Body of pancreas (tissue), 4 donors: ENCODE measurements around the gene SUPV3L1. TPM values are rescaled to one million over a fixed set of nuclear protein-coding genes. Genes with fewer than 3 reads are reported as not detected.

Experiments used
- ATAC-seq: fragments of 150-250 bp; one replicate; pipeline ENCODE4 v1.9.1; 2016
- DNase-seq, 4 donors: peaks; one replicate each; pipeline ENCODE4 v3.0.0-alpha.2; 2019
- H3K27ac ChIP-seq, 4 donors: fragments of 200-600 bp; sonication (generic); 1 replicate in 3 of 4; 2 replicates in 1 of 4; pipeline versions ENCODE4 v1.5.1 to v1.6.1; 2016 to 2019; ENCODE audit warnings: mild to moderate bottlenecking in 1 of 4, mixed read lengths in 1 of 4, moderate library complexity in 1 of 4
- H3K27me3 ChIP-seq, 2 donors: fragments of 200-600 bp; sonication (generic); one replicate each; pipeline ENCODE4 v1.6.0; 2016; ENCODE audit warnings: mild to moderate bottlenecking in 1 of 2
- H3K36me3 ChIP-seq, 2 donors: fragments of 200-600 bp; sonication (generic); replicated peaks in 1 of 2; 2 replicates each; pipeline ENCODE4 v1.5.1; 2016; ENCODE audit warnings: low read depth in 2 of 2; ENCODE audit not compliant: insufficient read depth in 1 of 2
- H3K4me1 ChIP-seq: fragments of 200-600 bp; sonication (generic); one replicate; pipeline ENCODE4 v1.6.0; 2016
- H3K4me3 ChIP-seq, 2 donors: fragments of 200-600 bp; sonication (generic); 1 replicate in 1 of 2; 2 replicates in 1 of 2; pipeline ENCODE4 v1.5.1; 2016 to 2019
- H3K9me3 ChIP-seq, 3 donors: fragments of 200-600 bp; sonication (generic); 1 replicate in 2 of 3; 2 replicates in 1 of 3; pipeline ENCODE4 v1.5.1; 2016
- POLR2A ChIP-seq, 3 donors: fragments of 450-650 bp; IDR thresholded peaks; one replicate each; pipeline ENCODE4 v1.6.1; 2016; ENCODE audit warnings: antibody characterized with exemption in 3 of 3, mild to moderate bottlenecking in 2 of 3
- WGBS, 2 donors: methylation state at CpG; one replicate each; pipeline ENCODE4 v1.1.5; 2017; 5-methylcytosine and 5-hydroxymethylcytosine counted together
- intact Hi-C: fragments of 100-400 bp; cut with DNase I; formaldehyde crosslinking; loops from one replicate; pipeline ENCODE4 v1.15.1; 2023
- total RNA-seq, 2 donors: library from RNA; depleted of rRNA; stranded (reverse); fragments of >200 nt; gene quantifications; one replicate each; pipeline ENCODE4 v1.1.0, GENCODE V29; 2016
- TF ChIP-seq, protein P1 (sequence below), 7 experiments: fragments of 450-650 bp in 4 of 7; fragments of 200-600 bp in 3 of 7; sonication (generic) in 3 of 7; IDR thresholded peaks; one replicate each; pipeline ENCODE4 v1.5.1; 2016 to 2019; ENCODE audit warnings: antibody characterized with exemption in 7 of 7

The SUPV3L1 gene
- total RNA-seq, 2 donors from 2014 or later: 10.9 to 25.1 TPM

DNA sequence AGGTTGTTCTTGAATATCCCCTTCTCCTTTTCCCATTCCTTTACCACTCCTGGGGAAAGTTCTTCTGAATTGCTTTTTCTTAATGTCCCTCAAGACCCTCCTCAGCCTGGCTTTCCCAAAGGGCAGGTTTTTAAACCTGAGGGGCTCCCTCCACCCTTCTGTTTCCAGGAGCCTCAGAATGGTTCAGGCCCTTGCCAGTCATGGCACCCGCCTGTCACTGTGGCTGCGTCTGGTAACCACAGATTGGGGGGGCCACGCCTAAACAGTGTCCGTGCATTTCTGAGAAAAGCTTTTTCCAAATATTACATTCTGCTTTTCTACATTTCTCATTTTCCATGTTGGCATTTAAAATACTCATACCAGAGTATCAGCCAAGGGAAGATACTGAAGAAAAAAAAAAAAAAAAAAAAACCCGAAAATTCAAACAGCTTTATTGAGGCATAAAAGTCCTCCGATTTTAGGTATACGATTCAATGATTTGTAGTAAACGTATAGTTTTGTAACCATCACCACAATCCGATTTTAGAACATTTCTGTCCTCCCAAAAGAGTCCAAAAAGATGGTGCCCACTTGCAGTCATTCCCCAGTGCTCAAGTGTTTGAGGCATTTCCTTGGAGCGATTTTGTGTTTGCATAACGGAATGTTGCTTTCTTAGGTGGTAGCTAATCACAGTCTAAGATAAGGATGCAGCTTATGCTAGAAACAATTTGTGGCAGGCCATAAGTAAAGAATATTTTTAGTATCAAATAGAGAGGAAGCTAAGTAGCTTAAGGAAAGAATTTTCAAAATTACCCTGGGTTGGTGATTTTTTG is 62.2 kb downstream of the SUPV3L1 start:
- Histone ChIP-seq H3K36me3 (no peaks in the 10 kb centered on the region), H3K4me1 (no peaks in the 10 kb centered on the region), H3K27me3 (no peaks in the 10 kb centered on the region), H3K27ac (no peak overlapping the region), H3K4me3 (no peak overlapping the region), H3K9me3 (no peaks in the 10 kb centered on the region)
- ATAC-seq: no peak
- no peak for TF ChIP-seq POLR2A (IDR thresholded peaks at IDR 0.05)
- DNase-seq: no peak
- 67 to 69% methylated on average over 11 of the region's 11 CpGs for WGBS, 2 donors
- intact Hi-C loops: no loop called here

DNA sequence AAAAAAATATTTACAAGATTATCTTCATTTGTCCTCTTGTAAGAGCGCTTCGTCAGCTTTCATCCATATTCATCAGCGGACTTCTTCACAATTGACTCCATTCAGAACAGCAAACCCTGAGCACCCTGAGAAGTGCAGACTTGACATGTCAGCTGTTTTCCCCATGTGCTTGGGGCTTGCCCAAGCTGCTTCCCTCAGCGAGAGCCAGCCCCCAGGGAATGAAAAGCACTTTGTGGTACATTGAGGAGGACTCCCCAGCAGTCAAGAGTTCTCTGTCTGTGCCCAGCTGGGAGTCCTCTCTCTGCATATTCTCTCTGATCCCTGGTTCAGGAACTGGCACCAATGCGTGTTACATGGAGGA is 62.8 kb downstream of the SUPV3L1 start:
- Histone ChIP-seq H3K4me3 (no peak overlapping the region), H3K27me3 (no peaks in the 10 kb centered on the region), H3K9me3 (no peaks in the 10 kb centered on the region), H3K4me1 (no peaks in the 10 kb centered on the region), H3K27ac (no peak overlapping the region), H3K36me3 (no peaks in the 10 kb centered on the region)
- DNase-seq (no peak), ATAC-seq (no peak)
- TF ChIP-seq, protein P1, sequence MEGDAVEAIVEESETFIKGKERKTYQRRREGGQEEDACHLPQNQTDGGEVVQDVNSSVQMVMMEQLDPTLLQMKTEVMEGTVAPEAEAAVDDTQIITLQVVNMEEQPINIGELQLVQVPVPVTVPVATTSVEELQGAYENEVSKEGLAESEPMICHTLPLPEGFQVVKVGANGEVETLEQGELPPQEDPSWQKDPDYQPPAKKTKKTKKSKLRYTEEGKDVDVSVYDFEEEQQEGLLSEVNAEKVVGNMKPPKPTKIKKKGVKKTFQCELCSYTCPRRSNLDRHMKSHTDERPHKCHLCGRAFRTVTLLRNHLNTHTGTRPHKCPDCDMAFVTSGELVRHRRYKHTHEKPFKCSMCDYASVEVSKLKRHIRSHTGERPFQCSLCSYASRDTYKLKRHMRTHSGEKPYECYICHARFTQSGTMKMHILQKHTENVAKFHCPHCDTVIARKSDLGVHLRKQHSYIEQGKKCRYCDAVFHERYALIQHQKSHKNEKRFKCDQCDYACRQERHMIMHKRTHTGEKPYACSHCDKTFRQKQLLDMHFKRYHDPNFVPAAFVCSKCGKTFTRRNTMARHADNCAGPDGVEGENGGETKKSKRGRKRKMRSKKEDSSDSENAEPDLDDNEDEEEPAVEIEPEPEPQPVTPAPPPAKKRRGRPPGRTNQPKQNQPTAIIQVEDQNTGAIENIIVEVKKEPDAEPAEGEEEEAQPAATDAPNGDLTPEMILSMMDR (IDR thresholded peaks at IDR 0.05): no peak
- no peak for TF ChIP-seq POLR2A (IDR thresholded peaks at IDR 0.05)
- 72 to 79% methylated on average over 5 of the region's 5 CpGs for WGBS, 2 donors
- intact Hi-C loops: no loop called here

DNA sequence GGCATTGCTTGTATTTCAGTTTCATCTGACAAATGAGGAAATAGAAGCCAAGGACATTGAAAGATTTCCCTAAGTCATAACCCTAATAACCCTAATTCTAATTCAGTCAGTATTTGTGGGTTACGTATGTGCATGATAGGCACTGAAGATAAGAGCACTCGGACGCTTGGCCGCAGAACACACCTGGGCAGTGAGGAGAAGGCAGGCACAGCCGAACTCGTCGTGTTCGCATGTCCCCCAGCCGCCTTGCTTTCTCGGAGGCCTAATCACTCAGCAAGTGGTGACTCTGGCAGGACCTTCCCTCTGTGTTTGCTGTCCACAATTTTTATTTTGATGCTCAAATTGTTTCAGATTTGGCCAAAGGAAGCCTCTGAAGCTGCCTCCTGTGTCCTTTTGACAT is 63.8 kb downstream of the SUPV3L1 start:
- 73 to 81% methylated on average over 10 of the region's 10 CpGs for WGBS, 2 donors
- no peak overlapping the region for H3K4me3 ChIP-seq
- H3K4me1 ChIP-seq: no peaks in the 10 kb centered on the region
- TF ChIP-seq, protein P1 (IDR thresholded peaks at IDR 0.05): no peak
- H3K9me3 ChIP-seq: no peaks in the 10 kb centered on the region
- H3K27ac ChIP-seq: no peak overlapping the region
- DNase-seq (no peak), ATAC-seq (no peak)
- no peaks in the 10 kb centered on the region for H3K36me3 ChIP-seq
- no peaks in the 10 kb centered on the region for H3K27me3 ChIP-seq
- intact Hi-C loops: no loop called here

DNA sequence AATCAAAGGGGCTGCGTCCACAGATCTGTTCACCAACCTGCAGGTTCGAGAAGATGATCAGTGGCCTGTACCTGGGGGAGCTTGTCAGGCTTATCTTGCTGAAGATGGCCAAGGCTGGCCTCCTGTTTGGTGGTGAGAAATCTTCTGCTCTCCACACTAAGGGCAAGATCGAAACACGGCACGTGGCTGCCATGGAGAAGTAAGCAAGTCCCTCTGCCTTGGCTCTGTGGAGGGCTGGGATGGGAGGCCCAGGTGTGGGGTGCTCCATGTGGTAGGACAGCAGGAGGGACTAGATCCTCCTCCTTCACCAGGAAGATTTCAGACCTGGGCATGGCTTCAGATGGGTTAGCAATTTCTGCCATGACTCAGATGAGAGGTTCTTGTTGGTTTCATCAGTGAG is 66.0 kb downstream of the SUPV3L1 start:
- no peaks in the 10 kb centered on the region for H3K4me1 ChIP-seq
- no peak for ATAC-seq
- no peak overlapping the region for H3K27ac ChIP-seq
- TF ChIP-seq, protein P1 (IDR thresholded peaks at IDR 0.05): no peak
- no peak for TF ChIP-seq POLR2A (IDR thresholded peaks at IDR 0.05)
- no peak overlapping the region for H3K4me3 ChIP-seq
- DNase-seq: no peak
- no peaks in the 10 kb centered on the region for H3K9me3 ChIP-seq
- WGBS, 2 donors: 74 to 93% methylated on average over 2 to 5 of the region's 5 CpGs
- intact Hi-C loops: no loop called here
- no peaks in the 10 kb centered on the region for H3K36me3 ChIP-seq
- H3K27me3 ChIP-seq: no peaks in the 10 kb centered on the region

DNA sequence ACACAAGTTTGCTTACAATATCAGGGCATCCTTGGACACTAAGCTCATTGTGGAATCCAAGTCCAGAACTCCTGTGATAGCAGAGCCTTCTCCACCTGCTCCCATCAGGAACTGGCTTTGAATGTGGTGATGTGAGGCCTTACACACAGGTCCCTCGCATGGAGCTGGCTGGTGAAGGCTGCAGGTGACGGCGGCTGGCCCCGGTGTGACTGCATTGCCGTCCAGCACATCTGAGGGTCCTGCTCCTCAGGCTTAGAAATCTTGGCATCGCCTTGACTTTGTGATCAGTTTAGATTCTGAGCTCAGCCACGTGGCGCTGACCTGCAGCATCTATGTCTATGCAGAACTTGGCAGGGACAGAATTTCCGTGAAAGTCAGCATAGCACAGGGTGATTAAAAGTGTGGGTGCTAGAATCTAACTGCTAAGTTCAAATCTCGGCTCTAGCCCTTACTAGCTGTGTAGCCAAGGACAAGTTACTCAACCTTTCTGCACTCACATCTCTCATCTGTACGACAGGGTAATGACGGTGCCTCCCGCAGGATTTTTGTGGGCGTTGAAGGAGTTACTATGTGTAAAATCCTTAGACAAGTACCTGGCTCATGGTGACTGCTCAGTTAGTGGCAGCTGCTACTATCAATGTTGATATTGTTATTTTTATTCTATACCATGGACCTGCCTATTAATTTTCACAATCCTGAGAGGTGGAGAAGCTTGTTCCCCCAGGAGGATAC is 66.7 kb downstream of the SUPV3L1 start:
- Histone ChIP-seq H3K36me3 (no peaks in the 10 kb centered on the region), H3K4me1 (no peaks in the 10 kb centered on the region), H3K4me3 (no peak overlapping the region), H3K27me3 (no peaks in the 10 kb centered on the region), H3K9me3 (no peaks in the 10 kb centered on the region), H3K27ac (no peak overlapping the region)
- 66 to 79% methylated on average over 12 to 13 of the region's 14 CpGs for WGBS, 2 donors
- DNase-seq (no peak), ATAC-seq (no peak)
- intact Hi-C loops: no loop called here
- no peak for TF ChIP-seq POLR2A (IDR thresholded peaks at IDR 0.05)
- TF ChIP-seq, protein P1 (IDR thresholded peaks at IDR 0.05): no peak
